NB4 (cell line): ENCODE data around the gene COTL1.

ENCODE experiments used
- DNase-seq: peaks from one replicate; pipeline ENCODE4 v3.0.0; 2010; ENCODE audit warnings: low read depth
- H3K4me3 ChIP-seq: one replicate; pipeline ENCODE4 v1.5.1; 2011; ENCODE audit warnings: mild to moderate bottlenecking, low read depth, low read length, moderate library complexity
- CTCF ChIP-seq: IDR thresholded peaks from one replicate; pipeline ENCODE4 v1.5.1; 2012; ENCODE audit warnings: low read depth, low read length
- MAX ChIP-seq: IDR thresholded peaks from 2 replicates; pipeline ENCODE4 v1.6.1; 2011; ENCODE audit warnings: low read depth, low read length
- MYC ChIP-seq: IDR thresholded peaks from 2 replicates; pipeline ENCODE4 v1.6.1; 2011; ENCODE audit warnings: low read depth, low read length
- POLR2A ChIP-seq: IDR thresholded peaks from 2 replicates; pipeline ENCODE4 v1.6.1; 2011; ENCODE audit warnings: mild to moderate bottlenecking; ENCODE audit not compliant: insufficient read length; ENCODE audit errors: extremely low read depth

Gene COTL1

GRCh38 chr16:84570739-84571403, 47.0 kb downstream of the COTL1 start:
- H3K4me3 ChIP-seq: no peak overlapping the region
- no peak for DNase-seq
- TF ChIP-seq CTCF (no peak), POLR2A (no peak), MAX (no peak), MYC (no peak)

- H3K4me3 ChIP-seq: no peak overlapping the region
- peak; percentile 53 for DNase-seq
- TF ChIP-seq MYC (no peak), MAX (no peak), POLR2A (no peak), CTCF (no peak)
Observed at GRCh38 chr16:84569382-84569987, 48.4 kb downstream of the COTL1 start.

- no peak for DNase-seq
- TF ChIP-seq CTCF (no peak), MAX (no peak), POLR2A (no peak), MYC (no peak)
- H3K4me3 ChIP-seq: no peak overlapping the region
Observed at GRCh38 chr16:84568066-84568465, 49.8 kb downstream of the COTL1 start.

GRCh38 chr16:84567286-84567962, 50.5 kb downstream of the COTL1 start:
- H3K4me3 ChIP-seq: no peak overlapping the region
- TF ChIP-seq MAX: no peak
- no peak for TF ChIP-seq POLR2A
- no peak for TF ChIP-seq CTCF
- DNase-seq: no peak

GRCh38 chr16:84566545-84567257, 51.2 kb downstream of the COTL1 start:
- no peak overlapping the region for H3K4me3 ChIP-seq
- TF ChIP-seq MYC (no peak), MAX (no peak), CTCF (no peak), POLR2A (no peak)
- DNase-seq: no peak
